D721Med (cell line): Measurements from ENCODE around the gene KDM4C.
A peak's percentile ranks its signal among the peaks of the same experiment; 100 is the strongest.

Source experiments
- DNase-seq: peaks from one replicate; pipeline ENCODE4 v3.0.0; 2011; ENCODE audit warnings: low spot score; ENCODE audit not compliant: insufficient read length
- FAIRE-seq: peaks from 2 replicates; lab custom pipeline; 2011; peaks lifted over from hg19 to GRCh38; lab: Jason Lieb, UNC
- TF ChIP-seq, protein P1 (sequence below): IDR thresholded peaks from 2 replicates; pipeline ENCODE4 v1.5.1; 2012; ENCODE audit warnings: mild to moderate bottlenecking, control low read depth; ENCODE audit not compliant: insufficient read depth; ENCODE audit errors: missing control alignments

KDM4C gene

DNA sequence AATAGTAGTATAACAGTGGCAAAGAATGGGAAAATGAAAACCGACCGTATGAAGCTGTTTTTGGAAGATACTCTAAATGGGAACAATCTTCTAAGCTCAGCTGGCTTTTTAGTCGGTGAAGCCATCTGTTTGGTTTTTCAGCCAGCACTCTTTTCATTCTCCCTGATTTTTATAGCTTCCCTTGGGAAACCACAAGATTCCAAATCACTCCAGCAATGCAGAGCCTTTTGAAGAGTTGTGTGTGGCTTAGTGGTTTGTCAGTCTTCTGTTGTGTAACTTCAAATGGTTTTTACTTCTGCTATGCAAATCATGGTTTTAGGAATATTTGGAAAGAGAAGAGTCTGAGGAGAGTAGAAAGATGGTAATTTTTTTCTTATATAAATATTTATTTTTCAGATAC is 180.7 kb downstream of the KDM4C start:
- DNase-seq (no peak), FAIRE-seq (no peak)
- TF ChIP-seq, protein P1, sequence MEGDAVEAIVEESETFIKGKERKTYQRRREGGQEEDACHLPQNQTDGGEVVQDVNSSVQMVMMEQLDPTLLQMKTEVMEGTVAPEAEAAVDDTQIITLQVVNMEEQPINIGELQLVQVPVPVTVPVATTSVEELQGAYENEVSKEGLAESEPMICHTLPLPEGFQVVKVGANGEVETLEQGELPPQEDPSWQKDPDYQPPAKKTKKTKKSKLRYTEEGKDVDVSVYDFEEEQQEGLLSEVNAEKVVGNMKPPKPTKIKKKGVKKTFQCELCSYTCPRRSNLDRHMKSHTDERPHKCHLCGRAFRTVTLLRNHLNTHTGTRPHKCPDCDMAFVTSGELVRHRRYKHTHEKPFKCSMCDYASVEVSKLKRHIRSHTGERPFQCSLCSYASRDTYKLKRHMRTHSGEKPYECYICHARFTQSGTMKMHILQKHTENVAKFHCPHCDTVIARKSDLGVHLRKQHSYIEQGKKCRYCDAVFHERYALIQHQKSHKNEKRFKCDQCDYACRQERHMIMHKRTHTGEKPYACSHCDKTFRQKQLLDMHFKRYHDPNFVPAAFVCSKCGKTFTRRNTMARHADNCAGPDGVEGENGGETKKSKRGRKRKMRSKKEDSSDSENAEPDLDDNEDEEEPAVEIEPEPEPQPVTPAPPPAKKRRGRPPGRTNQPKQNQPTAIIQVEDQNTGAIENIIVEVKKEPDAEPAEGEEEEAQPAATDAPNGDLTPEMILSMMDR: no peak

DNA sequence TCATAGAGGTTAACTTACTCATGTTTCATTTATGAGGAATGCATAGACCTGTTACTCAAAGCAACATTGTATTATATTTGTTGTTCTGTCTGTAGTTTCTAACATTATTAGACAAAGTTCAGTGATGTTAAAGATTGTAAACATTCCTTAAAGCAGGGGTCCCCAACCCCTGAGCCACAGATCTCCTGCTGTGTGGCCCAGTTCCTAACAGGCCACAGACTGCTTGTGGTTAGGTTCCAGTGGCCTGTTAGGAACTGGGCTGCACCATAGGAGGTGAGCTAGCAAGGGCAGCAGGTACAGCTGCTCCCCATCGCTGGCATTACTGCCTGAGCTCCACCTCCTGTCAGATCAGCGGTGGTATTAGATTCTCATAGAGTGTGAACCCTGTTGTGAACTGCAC is 181.1 kb downstream of the KDM4C start:
- no peak for FAIRE-seq
- DNase-seq: no peak
- TF ChIP-seq, protein P1: no peak

DNA sequence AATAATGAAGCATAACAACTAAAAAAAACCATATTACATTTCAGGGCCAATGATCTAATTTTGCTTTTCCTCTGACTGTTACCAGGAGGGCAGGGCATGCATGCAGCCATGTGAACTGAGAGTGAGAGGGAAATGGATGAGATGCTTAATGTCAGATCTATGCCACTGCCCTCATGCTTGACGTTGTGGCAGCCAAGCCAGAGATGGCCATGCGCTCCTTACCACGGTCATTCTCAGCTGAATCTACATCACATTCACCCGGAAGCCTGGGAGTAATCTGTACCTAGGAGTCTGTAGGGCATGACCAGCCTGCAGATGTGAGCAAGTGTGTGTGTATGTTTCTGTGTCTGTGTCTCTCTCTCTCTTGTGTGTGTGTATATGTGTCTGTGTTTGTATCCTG is 183.7 kb downstream of the KDM4C start:
- TF ChIP-seq, protein P1: no peak
- DNase-seq (no peak), FAIRE-seq (no peak)

DNA sequence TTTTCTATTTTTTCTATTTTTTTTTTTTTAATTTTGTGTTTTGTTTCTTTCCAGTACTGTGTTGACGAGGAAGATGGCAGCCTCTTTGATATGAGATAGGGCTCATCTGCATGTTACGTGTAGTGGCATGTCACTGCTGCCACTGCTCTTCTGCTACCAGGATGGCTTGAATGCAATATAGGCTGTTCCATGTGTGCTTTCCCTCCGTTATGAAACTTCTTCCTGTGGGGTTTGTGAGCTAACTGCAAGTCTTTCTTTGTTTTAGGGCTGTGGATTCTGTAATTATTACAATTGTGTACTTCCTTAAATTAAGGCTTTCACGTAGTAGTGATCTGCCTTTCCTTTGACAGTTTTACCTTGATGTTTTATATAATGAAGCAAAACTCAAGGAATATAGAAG is 184.6 kb downstream of the KDM4C start:
- no peak for DNase-seq
- no peak for FAIRE-seq

DNA sequence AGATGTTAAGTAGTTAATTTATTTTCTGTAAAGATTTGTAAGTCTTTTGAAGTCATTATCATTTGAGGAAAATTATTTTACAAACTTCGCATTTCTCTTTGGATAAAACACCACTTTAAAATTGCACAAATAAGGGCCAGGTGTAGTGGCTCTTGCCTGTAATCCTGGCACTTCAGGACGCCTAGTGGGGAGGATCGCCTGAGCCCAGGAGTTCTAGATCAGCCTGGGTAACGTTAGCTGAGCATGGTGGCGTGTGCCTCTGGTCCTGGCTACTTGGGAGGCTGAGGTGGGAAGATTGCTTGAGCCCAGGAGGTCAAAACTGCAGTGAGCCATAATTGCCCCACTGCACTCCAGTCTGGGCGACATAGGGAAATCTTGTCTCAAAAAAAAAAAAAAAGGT is 185.5 kb downstream of the KDM4C start:
- DNase-seq: no peak
- FAIRE-seq: no peak
- TF ChIP-seq, protein P1: no peak

More for the DNA sequence above, 184.6 kb downstream of the KDM4C start:
- TF ChIP-seq, protein P1: no peak

DNA sequence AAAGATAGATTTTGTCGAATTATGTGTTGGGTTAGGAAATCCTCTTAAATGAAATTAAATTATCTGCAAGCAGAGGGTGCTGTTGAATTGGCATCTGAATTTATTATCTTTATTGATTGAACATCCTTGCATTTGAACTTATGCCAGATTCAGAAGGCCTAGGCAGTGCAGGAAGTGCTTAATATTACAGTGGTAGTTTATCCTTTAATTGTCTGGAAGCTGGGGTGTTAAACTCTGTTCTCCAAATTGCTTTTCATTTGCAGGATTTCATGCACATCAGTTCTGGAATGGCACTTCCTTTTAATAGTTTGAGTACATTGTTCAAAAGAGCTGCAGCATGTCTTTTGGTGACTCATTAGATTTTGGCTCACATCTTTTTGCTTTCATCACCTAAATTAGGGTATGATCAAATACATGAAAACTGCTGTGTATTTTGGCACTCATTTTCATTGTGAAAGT is 186.3 kb downstream of the KDM4C start:
- no peak for FAIRE-seq

DNA sequence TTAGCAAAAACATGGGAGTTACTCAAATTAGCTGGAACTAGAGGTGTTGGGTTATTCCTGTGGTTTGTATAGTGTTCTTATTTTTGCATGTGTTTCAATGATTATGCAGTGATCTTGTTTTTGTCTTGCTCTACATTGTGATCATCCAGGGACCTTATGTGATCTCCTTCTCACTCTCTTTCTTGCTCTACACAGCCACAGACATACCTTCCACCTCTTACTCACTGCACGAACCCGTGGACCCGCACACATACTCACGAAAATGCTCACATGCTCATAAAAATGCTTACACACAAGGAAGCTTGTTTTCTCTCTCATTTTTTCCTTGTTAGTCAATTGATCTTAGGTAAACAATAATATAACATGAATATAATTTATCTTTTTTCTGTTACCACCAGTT is 187.1 kb downstream of the KDM4C start:
- FAIRE-seq: no peak

More for the DNA sequence above, 186.3 kb downstream of the KDM4C start:
- no peak for DNase-seq
- TF ChIP-seq, protein P1: peak; percentile 53

More for the DNA sequence above, 187.1 kb downstream of the KDM4C start:
- TF ChIP-seq, protein P1: no peak
- DNase-seq: no peak
